Measurements from ENCODE around the gene FFAR1. TPM values are rescaled to one million over a fixed set of nuclear protein-coding genes. Genes with fewer than 3 reads are reported as not detected.

FFAR1 gene
- total RNA-seq, 2 experiments from 2014 or later: 9.8 to 11.4 TPM

GRCh38 chr19:35331551-35332214 is 16.0 kb upstream of the FFAR1 start:
- intact Hi-C loops (cut with micrococcal nuclease; ENCODE audit: unreplicated experiment): loop anchor here (2.0 kb wide), 1 partner anchor 63 kb away; the partner anchor contains the start of gene USF2
- Histone ChIP-seq H3K4me1 (ENCODE audit: insufficient read depth, low read length, poor library complexity, severe bottlenecking) (peaks cover 76% of the 10 kb centered on the region), H3K9me3 (ENCODE audit: low read length) (no peaks in the 10 kb centered on the region), H3K27ac (ENCODE audit: low read depth, low read length, poor library complexity, severe bottlenecking) (peak overlapping the region; percentile 88), H4K20me1 (ENCODE audit: insufficient read depth, low read length) (peaks cover 29% of the 10 kb centered on the region; the same call in 1 of the 2 replicates), H3K4me3 (ENCODE audit: low read depth, low read length, poor library complexity, severe bottlenecking) (peak overlapping the region; percentile 88), H3K36me3 (ENCODE audit: insufficient read depth, low read length) (peaks cover 70% of the 10 kb centered on the region), H2AFZ (ENCODE audit: low read length) (no peak overlapping the region), H3K4me2 (ENCODE audit: low read length) (peak overlapping the region; percentile 89), H3K79me2 (ENCODE audit: insufficient read depth, low read depth, low read length) (peaks cover 84% of the 10 kb centered on the region), H3K9me2 (ENCODE audit: insufficient read depth, low read length) (no peaks in the 10 kb centered on the region)
- CTCF ChIA-PET (ENCODE audit: unreplicated experiment): interaction anchor here (2.1 kb wide), 1 partner anchor 11 kb away, joined by 5 read pairs; no protein-coding TSS in a partner anchor
- peak; percentile 54 for DNase-seq (ENCODE audit: low spot score)
- TF ChIP-seq EZH2phosphoT487 (IDR thresholded peaks at IDR 0.05; ENCODE audit: borderline replicate concordance, low read depth, low read length): no peak
- TF ChIP-seq, protein P1, sequence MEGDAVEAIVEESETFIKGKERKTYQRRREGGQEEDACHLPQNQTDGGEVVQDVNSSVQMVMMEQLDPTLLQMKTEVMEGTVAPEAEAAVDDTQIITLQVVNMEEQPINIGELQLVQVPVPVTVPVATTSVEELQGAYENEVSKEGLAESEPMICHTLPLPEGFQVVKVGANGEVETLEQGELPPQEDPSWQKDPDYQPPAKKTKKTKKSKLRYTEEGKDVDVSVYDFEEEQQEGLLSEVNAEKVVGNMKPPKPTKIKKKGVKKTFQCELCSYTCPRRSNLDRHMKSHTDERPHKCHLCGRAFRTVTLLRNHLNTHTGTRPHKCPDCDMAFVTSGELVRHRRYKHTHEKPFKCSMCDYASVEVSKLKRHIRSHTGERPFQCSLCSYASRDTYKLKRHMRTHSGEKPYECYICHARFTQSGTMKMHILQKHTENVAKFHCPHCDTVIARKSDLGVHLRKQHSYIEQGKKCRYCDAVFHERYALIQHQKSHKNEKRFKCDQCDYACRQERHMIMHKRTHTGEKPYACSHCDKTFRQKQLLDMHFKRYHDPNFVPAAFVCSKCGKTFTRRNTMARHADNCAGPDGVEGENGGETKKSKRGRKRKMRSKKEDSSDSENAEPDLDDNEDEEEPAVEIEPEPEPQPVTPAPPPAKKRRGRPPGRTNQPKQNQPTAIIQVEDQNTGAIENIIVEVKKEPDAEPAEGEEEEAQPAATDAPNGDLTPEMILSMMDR (conservative IDR thresholded peaks at IDR 0.05; ENCODE audit: low read length): no peak
- POLR2A ChIA-PET: interaction anchor here (0.6 to 6.1 kb wide), 8 partner anchors 8 to 1052 kb away, joined by 3 to 33 read pairs (median 8); partner anchors contain the start of gene FFAR1
- BruUV-seq (replicated peaks): no TSS peak

DNA sequence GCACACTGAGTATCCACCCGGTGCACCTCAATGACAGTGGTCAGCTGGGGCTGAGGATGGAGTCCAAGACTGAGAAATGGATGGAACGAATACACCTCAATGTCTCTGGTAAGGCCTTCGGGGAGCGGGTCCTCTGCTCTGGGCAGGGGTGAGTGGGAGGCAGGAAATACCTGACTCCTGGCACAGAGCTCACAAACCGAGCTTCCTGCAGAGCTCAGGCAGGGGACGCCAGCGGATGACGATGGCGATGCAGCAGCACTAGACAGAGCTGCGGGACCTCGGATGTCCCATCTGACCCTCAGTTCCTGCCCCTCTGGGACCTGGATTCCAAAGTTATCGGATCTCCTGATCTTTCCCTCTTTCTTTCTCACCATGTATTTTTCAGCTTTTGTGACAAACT is 14.9 kb upstream of the FFAR1 start:
- no peak for TF ChIP-seq EZH2phosphoT487 (IDR thresholded peaks at IDR 0.05; ENCODE audit: borderline replicate concordance, low read depth, low read length)
- TF ChIP-seq, protein P1 (conservative IDR thresholded peaks at IDR 0.05; ENCODE audit: low read length): peak; percentile 27; the same call in 1 of the 2 replicates
- Histone ChIP-seq H3K4me3 (ENCODE audit: low read depth, low read length, poor library complexity, severe bottlenecking) (peak overlapping the region; percentile 88), H3K36me3 (ENCODE audit: insufficient read depth, low read length) (peaks cover 81% of the 10 kb centered on the region), H3K9me3 (ENCODE audit: low read length) (no peaks in the 10 kb centered on the region), H3K4me2 (ENCODE audit: low read length) (peak overlapping the region; percentile 89), H3K27ac (ENCODE audit: low read depth, low read length, poor library complexity, severe bottlenecking) (peak overlapping the region; percentile 88), H3K79me2 (ENCODE audit: insufficient read depth, low read depth, low read length) (peaks cover 89% of the 10 kb centered on the region), H4K20me1 (ENCODE audit: insufficient read depth, low read length) (peaks cover 29% of the 10 kb centered on the region; the same call in 1 of the 2 replicates), H2AFZ (ENCODE audit: low read length) (no peak overlapping the region), H3K4me1 (ENCODE audit: insufficient read depth, low read length, poor library complexity, severe bottlenecking) (peaks cover 65% of the 10 kb centered on the region), H3K9me2 (ENCODE audit: insufficient read depth, low read length) (no peaks in the 10 kb centered on the region)
- ChIA-PET CTCF (ENCODE audit: unreplicated experiment) (interaction anchor here (0.6 to 1.1 kb wide), 3 partner anchors 15 to 162 kb away, joined by 3 to 4 read pairs (median 3); partner anchors contain the start of gene FFAR1), POLR2A (interaction anchor here (0.8 to 6.1 kb wide), 6 partner anchors 9 to 25 kb away, joined by 3 to 33 read pairs (median 8); partner anchors contain the start of gene FFAR1)
- BruUV-seq (replicated peaks): no TSS peak
- peak; percentile 72 for DNase-seq (ENCODE audit: low spot score)
- intact Hi-C loops (cut with micrococcal nuclease; ENCODE audit: unreplicated experiment): no loop called here
